Measurements from ENCODE around the gene GGT7.

GGT7 gene

GRCh38 chr20:34848597-34848996 lies 24.1 kb downstream of the GGT7 start:
- Histone ChIP-seq H3K27ac (ENCODE audit: extremely low read depth, low read depth, low read length) (no peak overlapping the region), H3K36me3 (ENCODE audit: control insufficient read depth in 2 of 2, insufficient read depth in 1 of 2, low read length in 2 of 2) (peaks cover 0 to 61% of the 10 kb centered on the region in 2 experiments; a peak in 2 of 3 replicates), H3K4me1 (ENCODE audit: control insufficient read depth, insufficient read depth, low read length) (no peaks in the 10 kb centered on the region), H3K4me3 (ENCODE audit: low read depth, low read length) (no peak overlapping the region), H3K9me3 (ENCODE audit: control insufficient read depth, insufficient read depth, low read depth, low read length) (no peaks in the 10 kb centered on the region)
- CTCF ChIA-PET, result no interaction called here
- POLR2A ChIA-PET, result no interaction called here
- TF ChIP-seq HIC1 (tag by site-specific recombination; IDR thresholded peaks at IDR 0.05) (no peak), ZIC2 (tag by site-specific recombination; IDR thresholded peaks at IDR 0.05) (no peak)

- peaks cover 0 to 19% of the 10 kb centered on the region in 2 experiments; a peak in 1 of 3 replicates for H3K36me3 ChIP-seq (ENCODE audit: control insufficient read depth in 2 of 2, insufficient read depth in 1 of 2, low read length in 2 of 2)
- H3K27ac ChIP-seq (ENCODE audit: extremely low read depth, low read depth, low read length), result no peak overlapping the region
- H3K9me3 ChIP-seq (ENCODE audit: control insufficient read depth, insufficient read depth, low read depth, low read length), result no peaks in the 10 kb centered on the region
- ChIA-PET POLR2A (no interaction called here), CTCF (no interaction called here)
- no peak for TF ChIP-seq ZNF600 (tag by site-specific recombination; IDR thresholded peaks at IDR 0.05)
- no peak for TF ChIP-seq HOXD13 (CRISPR knock-in tag; IDR thresholded peaks at IDR 0.05; ENCODE audit: borderline replicate concordance)
- no peak for TF ChIP-seq ELK4 (IDR thresholded peaks at IDR 0.05; ENCODE audit: borderline replicate concordance, low read depth, low read length)
- no peak for TF ChIP-seq ZIC2 (tag by site-specific recombination; IDR thresholded peaks at IDR 0.05)
- TF ChIP-seq ZNF571 (tag by site-specific recombination; IDR thresholded peaks at IDR 0.05), result no peak
- TF ChIP-seq SCRT1 (tag by site-specific recombination; IDR thresholded peaks at IDR 0.05; ENCODE audit: borderline replicate concordance), result no peak
- no peak for TF ChIP-seq OVOL3 (tag by site-specific recombination; IDR thresholded peaks at IDR 0.05)
- TF ChIP-seq ZFP69B (tag by site-specific recombination; IDR thresholded peaks at IDR 0.05), result no peak
- TF ChIP-seq ZBTB1 (tag by site-specific recombination; IDR thresholded peaks at IDR 0.05), result no peak
- TF ChIP-seq CTCF (tag by site-specific recombination; IDR thresholded peaks at IDR 0.05), result no peak
- no peak for TF ChIP-seq ZNF2 (tag by site-specific recombination; IDR thresholded peaks at IDR 0.05)
- no peak for TF ChIP-seq ZNF132 (tag by site-specific recombination; IDR thresholded peaks at IDR 0.05; ENCODE audit: borderline replicate concordance)
- no peak for TF ChIP-seq ZNF585B (tag by site-specific recombination; IDR thresholded peaks at IDR 0.05)
- no peak for TF ChIP-seq ZBTB6 (tag by site-specific recombination; IDR thresholded peaks at IDR 0.05)
- TF ChIP-seq ZNF391 (tag by site-specific recombination; IDR thresholded peaks at IDR 0.05; ENCODE audit: borderline replicate concordance, low read depth), result no peak
- no peak for TF ChIP-seq ZNF514 (tag by site-specific recombination; IDR thresholded peaks at IDR 0.05)
- TF ChIP-seq MZF1 (tag by site-specific recombination; IDR thresholded peaks at IDR 0.05; ENCODE audit: borderline replicate concordance), result no peak
- no peak for TF ChIP-seq ZNF433 (tag by site-specific recombination; IDR thresholded peaks at IDR 0.05; ENCODE audit: low read depth)
- no peak for TF ChIP-seq ATF2 (tag by site-specific recombination; IDR thresholded peaks at IDR 0.05; ENCODE audit: low read depth)
- TF ChIP-seq FEZF1 (tag by site-specific recombination; IDR thresholded peaks at IDR 0.05), result no peak
- H3K4me3 ChIP-seq (ENCODE audit: low read depth, low read length), result no peak overlapping the region
- H3K4me1 ChIP-seq (ENCODE audit: control insufficient read depth, insufficient read depth, low read length), result no peaks in the 10 kb centered on the region
Measured at GRCh38 chr20:34843421-34843820, 29.2 kb downstream of the GGT7 start.

Measured in HEK293 (cell line).